Right hindlimb (tissue), 1 donor: ENCODE measurements around the gene DELE1.
A peak's percentile ranks its signal among the peaks of the same experiment; 100 is the strongest.

Source experiments
- DNase-seq: peaks from one replicate; pipeline ENCODE4 v3.0.0-alpha.2; 2018

The DELE1 gene

GRCh38 chr5:141928051-141928450 lies 4.4 kb downstream of the DELE1 start:
- no peak for DNase-seq

- no peak for DNase-seq
Measured at GRCh38 chr5:141929398-141930058, 5.9 kb downstream of the DELE1 start.

DNA sequence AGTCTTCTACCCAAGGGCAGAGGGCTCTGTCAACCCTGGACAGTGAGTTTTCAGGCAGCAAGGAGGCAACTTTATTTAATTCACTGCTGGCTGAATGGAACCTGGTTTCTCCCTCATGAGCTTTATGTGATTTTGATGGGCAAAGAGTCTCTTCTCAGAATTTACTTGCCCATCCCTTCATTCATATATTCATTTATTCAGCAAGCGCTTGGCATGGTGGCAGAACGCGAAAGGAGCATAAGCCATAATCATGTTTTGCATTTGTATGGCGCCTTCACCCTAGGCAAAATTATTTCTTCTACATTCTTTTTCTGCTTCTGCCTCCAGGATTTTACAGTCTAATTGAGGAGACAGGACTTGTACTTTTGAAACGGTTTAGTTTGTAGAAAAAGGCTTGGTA lies 8.0 kb downstream of the DELE1 start:
- DNase-seq: no peak

DNA sequence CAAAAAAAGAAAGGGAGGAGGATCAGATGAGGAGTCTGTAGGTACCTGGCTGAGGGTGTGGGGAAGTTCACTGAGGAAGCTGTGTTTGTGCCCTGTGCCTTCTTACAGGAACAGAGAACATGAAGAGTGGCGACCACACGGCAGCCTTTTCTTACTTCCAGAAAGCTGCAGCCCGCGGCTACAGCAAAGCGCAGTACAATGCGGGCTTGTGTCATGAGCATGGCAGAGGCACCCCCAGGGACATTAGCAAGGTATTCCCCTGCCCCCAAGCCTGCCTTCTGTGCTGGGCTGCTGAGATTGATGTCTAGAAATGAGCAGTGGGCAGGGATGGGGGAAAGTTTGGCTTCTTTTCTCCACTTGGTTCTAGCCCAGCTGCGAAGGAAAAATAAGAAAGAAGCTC lies 9.5 kb downstream of the DELE1 start:
- no peak for DNase-seq

GRCh38 chr5:141934099-141934844 lies 10.6 kb downstream of the DELE1 start:
- DNase-seq: no peak

- DNase-seq: no peak
Measured at GRCh38 chr5:141935538-141935937, 11.9 kb downstream of the DELE1 start.

- peak; percentile 46 for DNase-seq
Measured at GRCh38 chr5:141940695-141941271, 17.1 kb downstream of the DELE1 start.

- no peak for DNase-seq
Measured at GRCh38 chr5:141941307-141941706, 17.6 kb downstream of the DELE1 start.

DNA sequence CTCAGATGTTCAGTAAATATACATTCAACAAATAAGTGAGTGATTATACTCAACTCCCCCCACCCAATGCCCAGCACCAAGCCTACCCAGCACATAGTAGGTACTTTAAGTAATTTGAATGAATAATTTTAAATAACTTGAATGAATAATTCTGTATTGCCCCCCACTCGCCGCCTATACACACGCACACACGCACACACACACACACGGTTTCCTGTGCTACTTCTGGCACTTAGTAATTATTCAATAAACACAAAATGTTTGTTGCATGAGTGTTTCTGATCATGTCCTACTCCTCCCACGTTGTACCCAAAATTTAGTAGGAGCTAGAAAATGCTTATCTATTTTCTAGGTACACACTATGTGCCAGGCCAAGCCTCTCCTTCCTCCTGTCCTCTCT lies 18.1 kb downstream of the DELE1 start:
- no peak for DNase-seq

DNA sequence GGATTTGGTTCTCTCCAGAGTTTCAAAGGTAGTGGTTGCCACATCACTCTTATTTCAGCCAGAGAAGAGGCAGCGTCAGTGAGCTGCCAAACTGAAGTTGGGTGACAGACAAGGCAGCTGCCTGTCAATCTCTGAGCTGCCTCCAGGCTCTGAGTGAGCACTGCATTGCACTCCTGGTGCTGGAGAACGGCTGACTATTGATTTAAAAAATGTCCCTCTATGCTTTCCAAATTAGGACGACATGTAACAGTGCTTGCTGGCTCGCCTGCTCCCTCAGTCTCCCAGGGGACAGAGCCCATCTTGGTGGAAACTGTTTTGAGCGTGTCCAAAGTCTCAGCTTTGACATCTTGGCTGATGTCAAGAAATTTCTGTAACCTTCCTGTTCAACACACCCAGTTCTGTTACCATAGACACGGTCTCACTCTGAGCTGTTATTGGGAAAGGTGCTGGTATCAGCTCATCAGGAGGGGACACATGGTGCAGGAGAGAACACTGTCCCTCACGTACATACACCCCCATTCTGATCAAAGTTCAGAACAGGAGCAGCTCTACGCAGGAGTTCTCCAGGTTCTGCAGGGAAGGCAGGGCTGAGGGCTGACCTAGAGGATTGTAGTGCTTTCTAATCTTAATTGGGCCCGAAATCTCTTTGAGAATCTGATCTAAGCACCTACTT lies 18.6 kb downstream of the DELE1 start:
- DNase-seq: no peak

DNA sequence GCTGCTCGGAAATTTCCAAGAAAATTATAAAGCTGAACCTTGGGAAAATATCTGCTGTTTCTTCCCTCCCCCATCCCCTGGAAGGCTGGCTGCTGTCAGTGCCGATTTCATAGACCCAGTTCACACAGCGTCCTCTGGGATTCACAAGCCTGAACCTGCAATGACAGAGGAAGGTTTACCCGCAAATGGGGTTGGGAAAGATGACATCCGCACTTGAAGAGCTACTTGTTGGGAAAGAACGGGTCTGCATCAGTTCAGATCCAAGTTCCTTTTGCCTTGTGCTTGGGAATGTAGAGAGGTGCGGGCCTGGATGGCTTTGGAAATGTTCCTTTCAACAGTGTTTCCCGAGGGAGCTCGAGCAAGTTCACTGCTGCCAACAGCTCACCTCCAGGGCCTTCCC lies 20.4 kb downstream of the DELE1 start:
- DNase-seq: no peak

GRCh38 chr5:141945511-141946051 lies 21.9 kb downstream of the DELE1 start:
- DNase-seq: peak; percentile 49

DNA sequence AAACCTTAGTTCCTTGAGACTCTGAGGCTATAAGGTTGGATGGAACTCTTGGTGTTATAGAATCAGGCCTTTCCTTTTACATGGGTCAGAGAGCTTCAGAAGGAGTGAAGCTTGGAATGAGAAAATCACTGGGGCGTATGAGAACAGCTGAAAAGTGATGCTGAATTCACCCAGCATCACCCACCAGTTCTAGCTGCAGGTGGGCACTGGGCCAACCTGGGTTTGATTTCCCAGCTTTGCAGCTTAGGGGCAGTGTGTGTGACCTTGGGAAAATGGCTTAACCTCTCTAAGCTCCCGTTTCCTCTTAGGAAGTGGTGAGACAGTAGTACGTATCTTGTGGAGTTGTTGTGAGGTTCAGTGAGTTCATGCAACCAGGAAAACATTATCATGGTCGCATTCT lies 23.6 kb downstream of the DELE1 start:
- no peak for DNase-seq

DNA sequence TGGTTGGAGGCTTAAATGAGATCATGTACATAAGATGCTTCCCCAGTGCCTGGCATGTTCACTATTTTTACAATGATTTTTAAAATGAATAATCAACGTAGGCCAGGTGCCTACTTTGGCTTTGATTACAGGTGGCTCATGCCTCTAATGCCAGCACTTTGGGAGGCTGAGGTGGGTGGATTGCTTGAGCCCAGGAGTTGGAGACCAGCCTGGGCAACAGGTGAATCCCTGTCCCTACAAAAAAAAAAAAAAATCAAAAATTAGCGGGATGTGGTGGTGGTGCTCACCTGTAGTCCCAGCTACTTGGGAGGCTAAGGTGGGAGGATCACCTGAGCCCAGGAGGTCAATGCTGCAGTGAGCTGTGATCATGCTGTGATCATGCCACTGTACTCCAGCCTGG lies 25.1 kb downstream of the DELE1 start:
- DNase-seq: no peak

DNA sequence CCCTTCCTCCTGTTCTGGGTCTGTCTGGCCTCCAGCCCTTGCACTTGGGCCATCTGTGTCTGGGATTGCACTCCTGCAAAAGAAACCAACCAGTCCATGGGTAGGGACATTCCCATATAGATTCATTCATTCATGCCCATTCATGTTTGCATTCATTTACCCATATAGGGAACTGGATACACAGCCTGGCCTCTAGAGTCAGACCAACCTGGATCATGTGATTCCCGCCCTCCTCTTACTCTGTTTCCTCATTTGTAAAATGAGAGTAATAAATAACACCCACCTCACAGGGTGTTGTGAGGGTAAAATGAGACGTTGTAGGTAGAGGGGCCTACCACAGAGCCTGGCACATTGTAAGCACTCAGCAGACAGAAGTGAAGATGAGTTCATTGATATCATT lies 25.8 kb downstream of the DELE1 start:
- no peak for DNase-seq

DNA sequence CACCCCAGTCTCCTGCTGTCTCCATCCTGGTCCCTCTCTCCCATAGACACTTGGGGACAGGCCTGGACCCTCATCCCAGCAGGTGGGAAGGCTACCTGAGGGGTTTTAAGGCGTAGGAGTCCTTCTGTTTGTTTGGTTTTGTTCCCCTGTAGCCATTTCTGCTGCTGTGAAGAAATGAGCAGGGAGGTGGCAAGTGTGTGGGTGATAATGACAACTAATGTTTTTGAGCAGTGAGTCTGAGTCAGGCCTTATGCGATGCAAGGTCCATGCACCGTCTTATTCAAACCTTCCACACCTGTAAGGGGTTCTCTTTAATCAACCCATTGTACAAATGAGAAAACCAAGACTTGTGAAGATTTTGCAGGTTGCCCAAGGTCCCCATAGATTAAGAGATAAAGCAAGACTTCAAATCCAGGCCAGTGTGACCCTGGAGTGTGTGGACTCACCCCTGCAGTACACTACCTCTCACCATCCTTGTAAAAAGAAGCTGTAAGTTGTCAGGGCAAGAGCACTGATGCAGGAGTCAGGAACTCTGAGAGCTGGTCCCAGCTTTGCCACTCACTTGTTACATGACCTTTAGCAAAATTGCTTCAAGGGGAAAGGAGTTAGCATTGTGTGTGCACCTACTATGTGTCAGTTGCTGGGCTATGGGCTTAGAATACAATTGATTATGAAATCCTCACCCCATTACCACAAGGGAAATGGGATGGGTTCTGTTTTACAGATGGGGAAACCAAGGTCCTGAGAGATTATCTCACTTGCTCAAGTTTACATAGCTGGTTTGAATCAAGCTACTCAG lies 26.7 kb downstream of the DELE1 start:
- no peak for DNase-seq

DNA sequence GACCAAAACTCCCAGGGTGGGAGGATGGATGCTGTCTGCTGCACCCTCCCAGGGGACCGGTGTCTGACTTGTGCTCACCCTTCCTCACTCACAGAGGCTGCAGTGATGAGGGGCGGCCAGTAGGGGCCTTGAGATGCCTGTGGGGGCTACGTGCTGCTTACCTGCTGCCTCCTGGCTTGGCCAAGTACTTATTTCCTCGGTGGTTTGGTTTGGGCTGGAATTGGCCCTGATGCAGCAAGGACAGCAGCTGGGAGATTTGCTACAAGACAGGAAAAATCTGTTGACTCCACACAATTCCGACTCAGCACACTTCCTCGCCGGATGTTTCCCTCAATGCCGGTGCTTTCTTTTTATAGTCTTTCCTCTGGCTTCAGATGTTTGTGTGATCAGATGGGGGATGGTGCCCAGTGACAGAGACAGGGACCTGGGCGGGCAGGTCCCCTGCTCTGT lies 27.7 kb downstream of the DELE1 start:
- no peak for DNase-seq

DNA sequence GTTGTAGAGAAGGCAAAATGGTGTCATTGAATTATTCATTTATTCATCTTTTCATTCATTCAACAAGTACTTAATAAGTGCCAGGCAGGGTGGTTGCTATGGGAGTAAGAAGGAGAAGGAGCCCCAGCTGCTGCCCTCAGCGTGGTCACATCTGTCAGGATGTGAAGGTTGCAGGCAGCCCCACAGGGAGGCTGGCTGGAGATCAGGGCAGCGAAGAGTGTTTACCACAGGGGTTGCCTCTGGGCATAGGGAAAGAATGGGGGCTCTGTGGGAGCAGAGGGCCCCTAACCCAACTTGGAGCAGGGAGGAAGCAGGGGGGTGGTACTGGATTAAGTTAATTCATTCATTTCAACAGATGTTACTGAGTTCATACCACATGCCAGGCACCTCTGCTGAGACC lies 28.3 kb downstream of the DELE1 start:
- DNase-seq: no peak

- DNase-seq: no peak
Measured at GRCh38 chr5:141954194-141954593, 30.5 kb downstream of the DELE1 start.

- DNase-seq: no peak
Measured at GRCh38 chr5:141957367-141957996, 33.8 kb downstream of the DELE1 start.

- DNase-seq: peak; percentile 84
Measured at GRCh38 chr5:141958113-141958512, 34.4 kb downstream of the DELE1 start, which contains the start of gene PCDH12. Gene PCDH12, minus strand, starts transcription at chr5:141958202. Its CDS starts 351 bp downstream, at chr5:141957851.
